ENCODE measurements around the gene CEP250.

The CEP250 gene

GRCh38 chr20:35502352-35502751 is 47.0 kb downstream of the CEP250 start:
- CTCF ChIA-PET: interaction anchor here (1.1 to 2.5 kb wide), 5 partner anchors 11 to 39 kb away, joined by 3 to 9 read pairs (median 3); no protein-coding TSS in a partner anchor

DNA sequence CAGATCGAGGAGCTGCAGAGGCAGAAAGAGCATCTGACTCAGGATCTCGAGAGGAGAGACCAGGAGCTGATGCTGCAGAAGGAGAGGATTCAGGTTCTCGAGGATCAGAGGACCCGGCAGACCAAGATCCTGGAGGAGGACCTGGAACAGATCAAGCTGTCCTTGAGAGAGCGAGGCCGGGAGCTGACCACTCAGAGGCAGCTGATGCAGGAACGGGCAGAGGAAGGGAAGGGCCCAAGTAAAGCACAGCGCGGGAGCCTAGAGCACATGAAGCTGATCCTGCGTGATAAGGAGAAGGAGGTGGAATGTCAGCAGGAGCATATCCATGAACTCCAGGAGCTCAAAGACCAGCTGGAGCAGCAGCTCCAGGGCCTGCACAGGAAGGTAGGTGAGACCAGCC is 47.9 kb downstream of the CEP250 start:
- DNase-seq (ENCODE audit: low read depth, low spot score): no peak
- no peak overlapping the region for H3K4me3 ChIP-seq (ENCODE audit: low read depth, low read length)
- CTCF ChIA-PET: interaction anchor here (1.1 to 2.5 kb wide), 6 partner anchors 8 to 40 kb away, joined by 3 to 9 read pairs (median 4); no protein-coding TSS in a partner anchor
- POLR2A ChIA-PET: no interaction called here
- TF ChIP-seq, protein P1, sequence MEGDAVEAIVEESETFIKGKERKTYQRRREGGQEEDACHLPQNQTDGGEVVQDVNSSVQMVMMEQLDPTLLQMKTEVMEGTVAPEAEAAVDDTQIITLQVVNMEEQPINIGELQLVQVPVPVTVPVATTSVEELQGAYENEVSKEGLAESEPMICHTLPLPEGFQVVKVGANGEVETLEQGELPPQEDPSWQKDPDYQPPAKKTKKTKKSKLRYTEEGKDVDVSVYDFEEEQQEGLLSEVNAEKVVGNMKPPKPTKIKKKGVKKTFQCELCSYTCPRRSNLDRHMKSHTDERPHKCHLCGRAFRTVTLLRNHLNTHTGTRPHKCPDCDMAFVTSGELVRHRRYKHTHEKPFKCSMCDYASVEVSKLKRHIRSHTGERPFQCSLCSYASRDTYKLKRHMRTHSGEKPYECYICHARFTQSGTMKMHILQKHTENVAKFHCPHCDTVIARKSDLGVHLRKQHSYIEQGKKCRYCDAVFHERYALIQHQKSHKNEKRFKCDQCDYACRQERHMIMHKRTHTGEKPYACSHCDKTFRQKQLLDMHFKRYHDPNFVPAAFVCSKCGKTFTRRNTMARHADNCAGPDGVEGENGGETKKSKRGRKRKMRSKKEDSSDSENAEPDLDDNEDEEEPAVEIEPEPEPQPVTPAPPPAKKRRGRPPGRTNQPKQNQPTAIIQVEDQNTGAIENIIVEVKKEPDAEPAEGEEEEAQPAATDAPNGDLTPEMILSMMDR (IDR thresholded peaks at IDR 0.05; ENCODE audit: insufficient read depth, low read length, missing control alignments): no peak

More at GRCh38 chr20:35502352-35502751, 47.0 kb downstream of the CEP250 start:
- H3K4me3 ChIP-seq (ENCODE audit: low read depth, low read length): no peak overlapping the region
- TF ChIP-seq, protein P1 (IDR thresholded peaks at IDR 0.05; ENCODE audit: insufficient read depth, low read length, missing control alignments): no peak
- POLR2A ChIA-PET: no interaction called here
- DNase-seq (ENCODE audit: low read depth, low spot score): no peak

- DNase-seq (ENCODE audit: low read depth, low spot score): no peak
- H3K4me3 ChIP-seq (ENCODE audit: low read depth, low read length): no peak overlapping the region
- ChIA-PET CTCF (interaction anchor here (1.1 to 2.5 kb wide), 5 partner anchors 8 to 40 kb away, joined by 3 to 9 read pairs (median 5); no protein-coding TSS in a partner anchor), POLR2A (no interaction called here)
- TF ChIP-seq, protein P1 (IDR thresholded peaks at IDR 0.05; ENCODE audit: insufficient read depth, low read length, missing control alignments): no peak
These were observed 48.6 kb downstream of the CEP250 start for GRCh38 chr20:35503841-35504561.

DNA sequence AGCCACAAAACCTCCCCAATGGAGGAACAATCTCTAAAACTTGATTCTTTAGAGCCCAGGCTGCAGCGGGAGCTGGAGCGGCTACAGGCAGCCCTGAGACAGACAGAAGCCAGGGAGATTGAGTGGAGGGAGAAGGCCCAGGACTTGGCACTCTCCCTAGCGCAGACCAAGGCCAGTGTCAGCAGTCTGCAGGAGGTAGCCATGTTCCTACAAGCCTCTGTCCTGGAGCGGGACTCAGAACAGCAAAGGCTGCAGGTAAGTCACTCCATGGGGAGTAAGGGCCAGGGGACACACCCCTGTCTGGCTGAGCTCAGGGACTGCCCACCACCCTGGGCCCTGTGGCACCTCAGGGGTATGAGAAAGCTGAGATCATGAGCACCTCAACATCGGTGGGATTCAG is 49.4 kb downstream of the CEP250 start:
- ChIA-PET POLR2A (interaction anchor here (0.5 kb wide), 1 partner anchor 23 kb away, joined by 3 read pairs; no protein-coding TSS in a partner anchor), CTCF (no interaction called here)
- DNase-seq (ENCODE audit: low read depth, low spot score): no peak
- no peak overlapping the region for H3K4me3 ChIP-seq (ENCODE audit: low read depth, low read length)
- TF ChIP-seq, protein P1 (IDR thresholded peaks at IDR 0.05; ENCODE audit: insufficient read depth, low read length, missing control alignments): no peak

- DNase-seq (ENCODE audit: low read depth, low spot score): no peak
These were observed 50.8 kb downstream of the CEP250 start for GRCh38 chr20:35506179-35506578.

More at GRCh38 chr20:35506179-35506578, 50.8 kb downstream of the CEP250 start:
- H3K4me3 ChIP-seq (ENCODE audit: low read depth, low read length): no peak overlapping the region
- TF ChIP-seq, protein P1 (IDR thresholded peaks at IDR 0.05; ENCODE audit: insufficient read depth, low read length, missing control alignments): no peak
- ChIA-PET POLR2A (no interaction called here), CTCF (no interaction called here)

Data from AG04449 (cell line).